PC-9 (cell line): ENCODE measurements around the gene MAL. TPM values are rescaled to one million over a fixed set of nuclear protein-coding genes. Genes with fewer than 3 reads are reported as not detected.
A peak's percentile ranks its signal among the peaks of the same experiment; 100 is the strongest.

Experiments used
- BruUV-seq: library from RNA; stranded (reverse); fragments of 400-500 nt; replicated peaks from 2 replicates; lab custom pipeline; 2021; lab: Mats Ljungman, UMichigan
- CTCF ChIA-PET: fragments of 300-600 bp; sonication (Branson Sonifier 250); formaldehyde crosslinking; loops from one replicate; lab custom pipeline; 2022; ENCODE audit warnings: antibody characterized with exemption; lab: Charles Lee
- POLR2A ChIA-PET: fragments of 300-600 bp; sonication (Branson Sonifier 250); formaldehyde crosslinking; loops from one replicate; lab custom pipeline; 2022; ENCODE audit warnings: antibody characterized with exemption; ENCODE audit not compliant: unreplicated experiment; lab: Charles Lee
- DNase-seq, 2 experiments: peaks; one replicate each; pipeline versions ENCODE4 v3.0.0 to v3.0.0-alpha.2; 2015 to 2022; ENCODE audit warnings: mixed read lengths in 1 of 2
- H2AFZ ChIP-seq: fragments of 200-600 bp; sonication (generic); 2 replicates; pipeline ENCODE4 v1.8.1; 2017; ENCODE audit warnings: antibody characterized with exemption
- H3F3A ChIP-seq: fragments of 200-600 bp; sonication (generic); 2 replicates; pipeline ENCODE4 v1.8.1; 2017; ENCODE audit warnings: antibody characterized with exemption, mild to moderate bottlenecking, low read depth; ENCODE audit not compliant: insufficient read depth
- H3K27ac ChIP-seq: fragments of 200-600 bp; sonication (generic); 2 replicates; pipeline ENCODE4 v1.6.1; 2016; ENCODE audit warnings: mixed run types
- H3K27me3 ChIP-seq: fragments of 200-600 bp; sonication (generic); 2 replicates; pipeline ENCODE4 v1.6.1; 2016; ENCODE audit warnings: low read depth, mixed run types; ENCODE audit not compliant: insufficient read depth
- H3K36me3 ChIP-seq: fragments of 200-600 bp; sonication (generic); 2 replicates; pipeline ENCODE4 v1.6.1; 2016; ENCODE audit warnings: low read depth, mixed run types
- H3K4me1 ChIP-seq: fragments of 200-600 bp; sonication (generic); replicated peaks from 2 replicates; pipeline ENCODE4 v1.6.1; 2016; ENCODE audit warnings: mixed run types; ENCODE audit not compliant: insufficient read depth
- H3K4me2 ChIP-seq: fragments of 200-600 bp; sonication (generic); 2 replicates; pipeline ENCODE4 v1.6.1; 2017; ENCODE audit warnings: mixed run types
- H3K4me3 ChIP-seq: fragments of 200-600 bp; sonication (generic); 2 replicates; pipeline ENCODE4 v1.6.1; 2016; ENCODE audit warnings: mixed run types
- H3K79me2 ChIP-seq: fragments of 200-600 bp; sonication (generic); 2 replicates; pipeline ENCODE4 v1.6.1; 2017; ENCODE audit warnings: low read depth, mixed run types
- H3K9me2 ChIP-seq: fragments of 200-600 bp; sonication (generic); 2 replicates; pipeline ENCODE4 v1.8.1; 2017; ENCODE audit warnings: mild to moderate bottlenecking; ENCODE audit not compliant: insufficient read depth
- H3K9me3 ChIP-seq: fragments of 200-600 bp; sonication (generic); 2 replicates; pipeline ENCODE4 v1.8.1; 2016; ENCODE audit warnings: low read depth; ENCODE audit not compliant: insufficient read depth
- H4K20me1 ChIP-seq: fragments of 200-600 bp; sonication (generic); 2 replicates; pipeline ENCODE4 v1.8.1; 2017; ENCODE audit not compliant: insufficient read depth
- CTCF ChIP-seq: fragments of 200-600 bp; sonication (generic); conservative IDR thresholded peaks from 2 replicates; pipeline ENCODE4 v1.6.1; 2017; ENCODE audit warnings: mixed run types, antibody characterized with exemption, mild to moderate bottlenecking, moderate library complexity
- EZH2 ChIP-seq: fragments of 200-600 bp; sonication (generic); IDR thresholded peaks from 2 replicates; pipeline ENCODE4 v1.8.0; 2017; ENCODE audit warnings: antibody characterized with exemption, low read depth
- intact Hi-C: fragments of 100-400 bp; cut with micrococcal nuclease; formaldehyde crosslinking; loops from one replicate; pipeline ENCODE4 v1.10.0; 2022; ENCODE audit not compliant: unreplicated experiment
- total RNA-seq: library from RNA; stranded (reverse); gene quantifications from 2 replicates; pipeline ENCODE4 v1.2.3, GENCODE V29; 2021

Gene MAL
- total RNA-seq, 1 experiment from 2014 or later = 146 TPM

DNA sequence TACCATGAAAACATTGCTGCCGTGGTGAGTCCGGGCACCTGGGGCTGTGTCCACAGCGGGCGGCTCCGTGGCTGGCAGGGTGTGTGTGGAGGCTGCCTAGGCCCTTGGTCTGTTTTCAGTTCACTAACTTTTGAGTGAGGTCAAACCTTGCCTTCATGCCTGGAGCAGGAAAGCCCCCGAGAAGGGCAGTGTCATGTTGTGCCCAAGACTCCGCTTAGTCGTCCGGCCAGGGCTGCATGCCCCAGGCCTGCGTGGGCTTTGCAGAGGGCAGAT lies 24.1 kb downstream of the MAL start:
- Histone ChIP-seq H3K9me3 (no peaks in the 10 kb centered on the region), H3F3A (peaks cover 56% of the 10 kb centered on the region), H3K27me3 (no peaks in the 10 kb centered on the region), H3K36me3 (peaks cover 43% of the 10 kb centered on the region), H2AFZ (no peak overlapping the region), H3K4me2 (no peak overlapping the region), H3K79me2 (peaks cover 20% of the 10 kb centered on the region), H3K9me2 (no peaks in the 10 kb centered on the region), H3K4me1 (peaks cover 72% of the 10 kb centered on the region), H4K20me1 (no peaks in the 10 kb centered on the region), H3K4me3 (no peak overlapping the region), H3K27ac (peak overlapping the region; percentile 92; the same call in 1 of the 2 replicates)
- no peak for DNase-seq
- ChIA-PET POLR2A (no interaction called here), CTCF (no interaction called here)
- intact Hi-C loops = no loop called here
- TF ChIP-seq CTCF = no peak
- no peak for TF ChIP-seq EZH2
- BruUV-seq = no TSS peak

GRCh38 chr2:95049961-95050360 lies 24.5 kb downstream of the MAL start:
- BruUV-seq = no TSS peak

GRCh38 chr2:95050385-95051300 lies 25.1 kb downstream of the MAL start:
- CTCF ChIA-PET = no interaction called here
- H3K27me3 ChIP-seq = no peaks in the 10 kb centered on the region
- no peaks in the 10 kb centered on the region for H4K20me1 ChIP-seq
- peaks cover 41% of the 10 kb centered on the region for H3K36me3 ChIP-seq
- no TSS peak for BruUV-seq
- H3F3A ChIP-seq = peaks cover 57% of the 10 kb centered on the region
- peak in 1 of 2 experiments; percentile 38 for DNase-seq
- no peak overlapping the region for H3K4me3 ChIP-seq
- no peak overlapping the region for H2AFZ ChIP-seq
- POLR2A ChIA-PET = no interaction called here
- H3K9me3 ChIP-seq = no peaks in the 10 kb centered on the region
- TF ChIP-seq CTCF = no peak
- no peak for TF ChIP-seq EZH2
- H3K4me1 ChIP-seq = peaks cover 82% of the 10 kb centered on the region
- intact Hi-C loops = no loop called here
- peaks cover 15% of the 10 kb centered on the region for H3K79me2 ChIP-seq
- peak overlapping the region; percentile 92 for H3K27ac ChIP-seq
- peak overlapping the region; percentile 27 for H3K4me2 ChIP-seq
- H3K9me2 ChIP-seq = no peaks in the 10 kb centered on the region

More at GRCh38 chr2:95049961-95050360, 24.5 kb downstream of the MAL start:
- Histone ChIP-seq H3K27me3 (no peaks in the 10 kb centered on the region), H3K79me2 (peaks cover 17% of the 10 kb centered on the region), H3F3A (peaks cover 55% of the 10 kb centered on the region), H3K27ac (peak overlapping the region; percentile 92; the same call in 1 of the 2 replicates), H3K4me1 (peaks cover 76% of the 10 kb centered on the region), H3K9me2 (no peaks in the 10 kb centered on the region), H3K4me2 (0 out of 2 replicates have a peak overlapping the region, but pooled peaks have one; percentile 27), H2AFZ (no peak overlapping the region), H3K4me3 (no peak overlapping the region), H3K36me3 (peaks cover 43% of the 10 kb centered on the region), H4K20me1 (no peaks in the 10 kb centered on the region), H3K9me3 (no peaks in the 10 kb centered on the region)
- POLR2A ChIA-PET = no interaction called here
- TF ChIP-seq CTCF (no peak), EZH2 (no peak)
- DNase-seq = no peak
- CTCF ChIA-PET = no interaction called here
- intact Hi-C loops = no loop called here
